Measurements from ENCODE around the gene BBS9.
A peak's percentile ranks its signal among the peaks of the same experiment; 100 is the strongest.
"Not testable (repeated sequence)": the region's sequence is repeated elsewhere in the genome, so short reads cannot be mapped to it uniquely, and the experiment has no call there.

BBS9 gene

GRCh38 chr7:33195264-33195663 is 65.9 kb downstream of the BBS9 start:
- DNase-seq (ENCODE audit: low read depth, low spot score): no peak

- no peak for DNase-seq (ENCODE audit: low read depth, low spot score)
Observed at GRCh38 chr7:33196221-33196620, 66.9 kb downstream of the BBS9 start.

GRCh38 chr7:33200282-33200681 is 70.9 kb downstream of the BBS9 start:
- DNase-seq (ENCODE audit: low read depth, low spot score): no peak

GRCh38 chr7:33201821-33202220 is 72.5 kb downstream of the BBS9 start:
- no peak for DNase-seq (ENCODE audit: low read depth, low spot score)

GRCh38 chr7:33210958-33211357 is 81.6 kb downstream of the BBS9 start:
- no peak for DNase-seq (ENCODE audit: low read depth, low spot score)

GRCh38 chr7:33212144-33212543 is 82.8 kb downstream of the BBS9 start:
- no peak for DNase-seq (ENCODE audit: low read depth, low spot score)

GRCh38 chr7:33215992-33216391 is 86.6 kb downstream of the BBS9 start:
- no peak for DNase-seq (ENCODE audit: low read depth, low spot score)

GRCh38 chr7:33217595-33217994 is 88.2 kb downstream of the BBS9 start:
- no peak for DNase-seq (ENCODE audit: low read depth, low spot score)

- not testable (repeated sequence) for DNase-seq (ENCODE audit: low read depth, low spot score)
Observed at GRCh38 chr7:33218841-33219535, 89.6 kb downstream of the BBS9 start.

GRCh38 chr7:33220231-33220630 is 90.9 kb downstream of the BBS9 start:
- no peak for DNase-seq (ENCODE audit: low read depth, low spot score)

- no peak for DNase-seq (ENCODE audit: low read depth, low spot score)
Observed at GRCh38 chr7:33221390-33221789, 92.0 kb downstream of the BBS9 start.

- no peak for DNase-seq (ENCODE audit: low read depth, low spot score)
Observed at GRCh38 chr7:33232632-33233145, 103.3 kb downstream of the BBS9 start.

- no peak for DNase-seq (ENCODE audit: low read depth, low spot score)
Observed at GRCh38 chr7:33233659-33234058, 104.3 kb downstream of the BBS9 start.

GRCh38 chr7:33237036-33237435 is 107.7 kb downstream of the BBS9 start:
- no peak for DNase-seq (ENCODE audit: low read depth, low spot score)

GRCh38 chr7:33243319-33243881 is 114.0 kb downstream of the BBS9 start:
- DNase-seq (ENCODE audit: low read depth, low spot score): peak; percentile 2

- DNase-seq (ENCODE audit: low read depth, low spot score): no peak
Observed at GRCh38 chr7:33248671-33249070, 119.3 kb downstream of the BBS9 start.

GRCh38 chr7:33250421-33250871 is 121.1 kb downstream of the BBS9 start:
- DNase-seq (ENCODE audit: low read depth, low spot score): no peak

- no peak for DNase-seq (ENCODE audit: low read depth, low spot score)
Observed at GRCh38 chr7:33251301-33251700, 121.9 kb downstream of the BBS9 start.

GRCh38 chr7:33258491-33258951 is 129.2 kb downstream of the BBS9 start:
- no peak for DNase-seq (ENCODE audit: low read depth, low spot score)

GRCh38 chr7:33261585-33261984 is 132.2 kb downstream of the BBS9 start:
- no peak for DNase-seq (ENCODE audit: low read depth, low spot score)

- no peak for DNase-seq (ENCODE audit: low read depth, low spot score)
Observed at GRCh38 chr7:33262476-33262875, 133.1 kb downstream of the BBS9 start.

- not testable (repeated sequence) for DNase-seq (ENCODE audit: low read depth, low spot score)
Observed at GRCh38 chr7:33271839-33272371, 142.5 kb downstream of the BBS9 start.

GRCh38 chr7:33273356-33273755 is 144.0 kb downstream of the BBS9 start:
- DNase-seq (ENCODE audit: low read depth, low spot score): no peak
